Chondrocyte (in vitro differentiated cells): ENCODE measurements around the gene ZBTB22. TPM values are rescaled to one million over a fixed set of nuclear protein-coding genes. Genes with fewer than 3 reads are reported as not detected.
"Not testable (repeated sequence)": the region's sequence is repeated elsewhere in the genome, so short reads cannot be mapped to it uniquely, and the experiment has no call there.

Experiments
- DNase-seq: peaks from one replicate; pipeline ENCODE4 v3.0.0; 2021; ENCODE audit warnings: mixed read lengths, low spot score
- H3K27ac Mint-ChIP-seq: one replicate; pipeline ENCODE4 v1.8.0; 2021; ENCODE audit warnings: mild to moderate bottlenecking, moderate library complexity, mixed read lengths; ENCODE audit not compliant: unreplicated experiment
- H3K27me3 Mint-ChIP-seq: 2 replicates; pipeline ENCODE4 v1.8.0; 2021; ENCODE audit warnings: low read depth, mixed read lengths
- H3K36me3 Mint-ChIP-seq: 2 replicates; pipeline ENCODE4 v1.8.0; 2021; ENCODE audit warnings: low read depth, mixed read lengths
- H3K4me1 Mint-ChIP-seq: 2 replicates; pipeline ENCODE4 v1.8.0; 2021; ENCODE audit warnings: low read depth, mild to moderate bottlenecking, mixed read lengths
- H3K4me3 Mint-ChIP-seq: one replicate; pipeline ENCODE4 v1.8.0; 2021; ENCODE audit warnings: mild to moderate bottlenecking, moderate library complexity, mixed read lengths; ENCODE audit not compliant: unreplicated experiment
- H3K9me3 Mint-ChIP-seq: 2 replicates; pipeline ENCODE4 v1.8.0; 2021; ENCODE audit warnings: low read depth, mixed read lengths
- CTCF ChIP-seq: fragments of 200-600 bp; sonication (generic); IDR thresholded peaks from 2 replicates; pipeline ENCODE4 v1.5.0; 2021; ENCODE audit warnings: antibody characterized with exemption, mild to moderate bottlenecking, moderate library complexity
- long read RNA-seq: library from polyadenylated mRNA; stranded (forward); transcript quantifications from one replicate; pipeline ENCODE4 v2.0.0, GENCODE V29; 2021
- total RNA-seq: library from RNA; stranded (reverse); gene quantifications from 3 replicates; pipeline ENCODE4 v1.2.1, GENCODE V29; 2021

The ZBTB22 gene
- 21.4 to 22.2 TPM (median 22.1 TPM) in 3 replicates for total RNA-seq
- long read RNA-seq, transcript ZBTB22-208 (2 exons, 2,651 nt) = major isoform, 76 of 83 reads
- long read RNA-seq, partial matches to known transcripts = 0 of 83 reads
- long read RNA-seq, other reads (novel, unspliced or antisense) = 7 of 83 reads

- Mint-ChIP-seq H3K36me3 (peaks cover 19% of the 10 kb centered on the region), H3K27ac (peak within 1 kb of the TSS; percentile 98), H3K9me3 (no peaks in the 10 kb centered on the region), H3K27me3 (no peaks in the 10 kb centered on the region), H3K4me3 (peak within 1 kb of the TSS; percentile 92), H3K4me1 (peaks cover 80% of the 10 kb centered on the region)
- DNase-seq = peak; percentile 99
- TF ChIP-seq CTCF = no peak
These were observed at the start of gene ZBTB22 for GRCh38 chr6:33317669-33318425. Gene ZBTB22, minus strand, starts transcription at chr6:33317744. Its CDS starts 828 bp downstream, at chr6:33316916.

- H3K4me1 Mint-ChIP-seq = peaks cover 3% of the 10 kb centered on the region
- H3K36me3 Mint-ChIP-seq = no peaks in the 10 kb centered on the region
- H3K27ac Mint-ChIP-seq = no peak overlapping the region
- H3K4me3 Mint-ChIP-seq = no peak overlapping the region
- H3K9me3 Mint-ChIP-seq = no peaks in the 10 kb centered on the region
- no peak for DNase-seq
- H3K27me3 Mint-ChIP-seq = peaks cover 2% of the 10 kb centered on the region
- TF ChIP-seq CTCF = no peak
These were observed 49.6 kb upstream of the ZBTB22 start for GRCh38 chr6:33367009-33367714.

GRCh38 chr6:33365206-33365971 is 47.8 kb upstream of the ZBTB22 start:
- DNase-seq, H3K27me3 Mint-ChIP-seq, H3K4me1 Mint-ChIP-seq, H3K36me3 Mint-ChIP-seq, H3K27ac Mint-ChIP-seq, H3K4me3 Mint-ChIP-seq, H3K9me3 Mint-ChIP-seq: not testable (repeated sequence)

- H3K27ac Mint-ChIP-seq, DNase-seq, H3K9me3 Mint-ChIP-seq, H3K4me1 Mint-ChIP-seq, H3K4me3 Mint-ChIP-seq, H3K36me3 Mint-ChIP-seq: not testable (repeated sequence)
- peaks cover 11% of the 10 kb centered on the region for H3K27me3 Mint-ChIP-seq
These were observed 47.1 kb upstream of the ZBTB22 start for GRCh38 chr6:33364475-33365205.

GRCh38 chr6:33363486-33363885 is 45.9 kb upstream of the ZBTB22 start:
- H3K36me3 Mint-ChIP-seq, H3K4me1 Mint-ChIP-seq, H3K27ac Mint-ChIP-seq, H3K4me3 Mint-ChIP-seq, H3K9me3 Mint-ChIP-seq, DNase-seq: not testable (repeated sequence)
- peaks cover 15% of the 10 kb centered on the region for H3K27me3 Mint-ChIP-seq

GRCh38 chr6:33359331-33359730 is 41.8 kb upstream of the ZBTB22 start:
- Mint-ChIP-seq H3K4me3 (no peak overlapping the region), H3K4me1 (peaks cover under 1% of the 10 kb centered on the region), H3K27me3 (peaks cover 25% of the 10 kb centered on the region), H3K9me3 (no peaks in the 10 kb centered on the region), H3K27ac (no peak overlapping the region), H3K36me3 (no peaks in the 10 kb centered on the region)
- TF ChIP-seq CTCF = no peak
- no peak for DNase-seq

- not testable (repeated sequence) for DNase-seq, H3K4me1 Mint-ChIP-seq, H3K27ac Mint-ChIP-seq, H3K4me3 Mint-ChIP-seq, H3K36me3 Mint-ChIP-seq, H3K9me3 Mint-ChIP-seq
- peaks cover 27% of the 10 kb centered on the region for H3K27me3 Mint-ChIP-seq
These were observed 39.8 kb upstream of the ZBTB22 start for GRCh38 chr6:33357160-33357871.
